ENCODE results near the gene PCDHGC3. TPM values are rescaled to one million over a fixed set of nuclear protein-coding genes. Genes with fewer than 3 reads are reported as not detected.
A peak's percentile ranks its signal among the peaks of the same experiment; 100 is the strongest.

Gene PCDHGC3
- total and polyA plus RNA-seq, 2 of the 13 experiments (the other 11 are each of a cell fraction or from before 2014, with no cell fraction given), result 0.20 to 0.30 TPM

DNA sequence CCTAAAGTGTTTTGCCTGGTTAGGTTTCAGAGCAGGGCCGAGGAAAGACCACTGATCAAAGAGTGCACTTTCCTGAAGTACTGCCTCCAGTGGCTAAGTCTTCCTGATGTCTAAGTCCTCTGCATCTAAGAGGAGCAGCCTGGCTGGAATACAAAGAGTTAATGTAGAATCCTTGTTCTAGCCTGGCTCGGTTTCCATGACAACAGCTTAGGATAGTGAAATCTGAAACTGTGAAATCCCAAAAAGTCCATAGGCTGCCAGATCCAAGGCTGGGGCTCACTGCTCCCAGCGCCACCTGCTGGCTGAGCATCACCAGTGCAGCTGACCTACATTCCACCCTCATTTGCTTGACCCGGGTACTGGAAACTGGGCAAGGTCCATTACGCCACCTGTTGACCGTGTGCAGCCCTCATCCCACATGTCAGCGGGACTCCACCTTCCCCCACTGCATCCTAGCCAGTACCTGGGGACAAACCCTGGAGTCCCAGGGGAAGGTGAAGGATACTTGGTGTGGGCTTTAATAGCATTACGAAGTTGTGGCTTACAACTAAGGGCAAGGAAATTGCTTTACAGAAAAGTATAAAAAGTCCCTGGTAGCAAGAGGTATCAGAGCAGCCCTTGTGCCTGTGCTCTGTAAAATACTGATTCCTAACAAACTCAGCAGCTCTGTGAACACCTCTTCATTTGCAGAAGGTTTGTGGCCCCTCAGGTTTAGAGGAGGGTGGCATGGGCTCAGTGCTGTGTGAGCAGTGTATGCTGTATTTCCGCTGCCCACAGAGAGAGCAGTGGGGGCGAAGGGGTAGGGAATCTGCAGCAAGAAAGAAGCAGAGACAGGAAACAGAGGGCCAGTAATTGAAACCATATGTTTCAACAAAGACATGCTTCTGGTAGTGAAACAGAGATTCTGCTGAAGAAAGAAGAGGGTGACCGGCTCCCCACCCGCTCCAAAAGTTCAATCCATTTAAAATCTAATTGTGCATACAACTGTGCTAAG lies 49.1 kb downstream of the PCDHGC3 start (continued):
- TF ChIP-seq, protein P1, sequence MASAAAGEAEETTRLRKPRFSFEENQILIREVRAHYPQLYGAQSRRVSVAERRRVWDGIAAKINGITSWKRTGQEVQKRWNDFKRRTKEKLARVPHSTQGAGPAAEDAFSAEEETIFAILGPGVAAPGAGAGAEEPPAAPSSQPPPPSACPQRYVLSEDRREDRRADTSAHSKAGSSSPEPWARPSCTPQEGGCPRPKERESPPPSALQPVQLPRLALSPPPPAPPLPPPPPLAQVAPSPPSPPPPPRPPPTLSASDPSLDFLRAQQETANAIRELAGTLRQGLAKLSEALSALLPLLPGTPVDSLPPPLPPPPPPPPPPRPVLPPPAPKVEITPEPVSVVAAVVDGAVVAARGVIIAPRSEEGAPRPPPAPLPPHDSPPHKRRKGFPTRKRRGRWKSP (CRISPR knock-in tag; IDR thresholded peaks at IDR 0.05), result peak; percentile 56; the same call in 1 of the 2 replicates
- TF ChIP-seq, protein P2, sequence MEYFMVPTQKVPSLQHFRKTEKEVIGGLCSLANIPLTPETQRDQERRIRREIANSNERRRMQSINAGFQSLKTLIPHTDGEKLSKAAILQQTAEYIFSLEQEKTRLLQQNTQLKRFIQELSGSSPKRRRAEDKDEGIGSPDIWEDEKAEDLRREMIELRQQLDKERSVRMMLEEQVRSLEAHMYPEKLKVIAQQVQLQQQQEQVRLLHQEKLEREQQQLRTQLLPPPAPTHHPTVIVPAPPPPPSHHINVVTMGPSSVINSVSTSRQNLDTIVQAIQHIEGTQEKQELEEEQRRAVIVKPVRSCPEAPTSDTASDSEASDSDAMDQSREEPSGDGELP (IDR thresholded peaks at IDR 0.05; ENCODE audit: borderline replicate concordance, low read depth), result peak; percentile 76; the same call in 1 of the 2 replicates
- 0 out of 2 replicates have a peak, but pooled peaks have one; percentile 11 for TF ChIP-seq MAZ (IDR thresholded peaks at IDR 0.05; ENCODE audit: borderline replicate concordance, low read depth, low read length)
- TF ChIP-seq MAZ (CRISPR knock-in tag; IDR thresholded peaks at IDR 0.05; ENCODE audit: low read depth), result peak; percentile 58; the same call in 1 of the 2 replicates
- peak; percentile 41 for TF ChIP-seq SOX5 (CRISPR knock-in tag; IDR thresholded peaks at IDR 0.05; ENCODE audit: borderline replicate concordance)
- TF ChIP-seq, protein P3, sequence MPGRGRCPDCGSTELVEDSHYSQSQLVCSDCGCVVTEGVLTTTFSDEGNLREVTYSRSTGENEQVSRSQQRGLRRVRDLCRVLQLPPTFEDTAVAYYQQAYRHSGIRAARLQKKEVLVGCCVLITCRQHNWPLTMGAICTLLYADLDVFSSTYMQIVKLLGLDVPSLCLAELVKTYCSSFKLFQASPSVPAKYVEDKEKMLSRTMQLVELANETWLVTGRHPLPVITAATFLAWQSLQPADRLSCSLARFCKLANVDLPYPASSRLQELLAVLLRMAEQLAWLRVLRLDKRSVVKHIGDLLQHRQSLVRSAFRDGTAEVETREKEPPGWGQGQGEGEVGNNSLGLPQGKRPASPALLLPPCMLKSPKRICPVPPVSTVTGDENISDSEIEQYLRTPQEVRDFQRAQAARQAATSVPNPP (CRISPR knock-in tag; IDR thresholded peaks at IDR 0.05), result no peak
- TF ChIP-seq ZC3H13 (CRISPR knock-in tag; IDR thresholded peaks at IDR 0.05), result no peak
- no peak for TF ChIP-seq SNRNP70 (IDR thresholded peaks at IDR 0.05; ENCODE audit: low read depth, low read length)
- TF ChIP-seq ZNF124 (CRISPR knock-in tag; IDR thresholded peaks at IDR 0.05), result 0 out of 2 replicates have a peak, but pooled peaks have one; percentile 33
- peak; percentile 70 for TF ChIP-seq STAG1 (CRISPR knock-in tag; IDR thresholded peaks at IDR 0.05)
- peak; percentile 45 for TF ChIP-seq GABPB1 (CRISPR knock-in tag; IDR thresholded peaks at IDR 0.05)
- TF ChIP-seq TOE1 (CRISPR knock-in tag; IDR thresholded peaks at IDR 0.05), result no peak
- TF ChIP-seq HOXA5 (CRISPR knock-in tag; IDR thresholded peaks at IDR 0.05), result no peak
- no peak for TF ChIP-seq ATF7-NPFF (CRISPR knock-in tag; IDR thresholded peaks at IDR 0.05; ENCODE audit: low read depth)
- TF ChIP-seq SUZ12 (IDR thresholded peaks at IDR 0.05; ENCODE audit: low read depth, low read length), result no peak
- TF ChIP-seq ASH2L (IDR thresholded peaks at IDR 0.05; ENCODE audit: insufficient read length, low read depth, low read length), result peak; percentile 40
- no peak for TF ChIP-seq MTF2 (CRISPR knock-in tag; IDR thresholded peaks at IDR 0.05; ENCODE audit: borderline replicate concordance)
- TF ChIP-seq, protein P4, sequence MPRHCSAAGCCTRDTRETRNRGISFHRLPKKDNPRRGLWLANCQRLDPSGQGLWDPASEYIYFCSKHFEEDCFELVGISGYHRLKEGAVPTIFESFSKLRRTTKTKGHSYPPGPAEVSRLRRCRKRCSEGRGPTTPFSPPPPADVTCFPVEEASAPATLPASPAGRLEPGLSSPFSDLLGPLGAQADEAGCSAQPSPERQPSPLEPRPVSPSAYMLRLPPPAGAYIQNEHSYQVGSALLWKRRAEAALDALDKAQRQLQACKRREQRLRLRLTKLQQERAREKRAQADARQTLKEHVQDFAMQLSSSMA (CRISPR knock-in tag; IDR thresholded peaks at IDR 0.05), result no peak
- TF ChIP-seq HNRNPUL1 (IDR thresholded peaks at IDR 0.05; ENCODE audit: low read depth, low read length), result no peak
- peak; percentile 42; the same call in 1 of the 2 replicates for TF ChIP-seq CEBPB (IDR thresholded peaks at IDR 0.05; ENCODE audit: borderline replicate concordance, low read depth, low read length)
- TF ChIP-seq BORCS8-MEF2B (CRISPR knock-in tag; IDR thresholded peaks at IDR 0.05), result peak; percentile 66; the same call in 1 of the 2 replicates
- TF ChIP-seq ZBTB21 (CRISPR knock-in tag; IDR thresholded peaks at IDR 0.05), result no peak
- TF ChIP-seq ZNF333 (CRISPR knock-in tag; IDR thresholded peaks at IDR 0.05; ENCODE audit: borderline replicate concordance), result no peak
- TF ChIP-seq ZNF607 (CRISPR knock-in tag; IDR thresholded peaks at IDR 0.05; ENCODE audit: borderline replicate concordance), result no peak
- TF ChIP-seq SMAD3 (CRISPR knock-in tag; IDR thresholded peaks at IDR 0.05), result peak; percentile 85; the same call in 1 of the 2 replicates
- peak; percentile 41 to 46; a peak in 2 of 4 replicates for TF ChIP-seq NR2F1 (CRISPR knock-in tag; IDR thresholded peaks at IDR 0.05)
